ENCODE data around the gene NR6A1. TPM values are rescaled to one million over a fixed set of nuclear protein-coding genes. Genes with fewer than 3 reads are reported as not detected.

Gene NR6A1
- total and polyA plus RNA-seq, 2 of the 8 experiments (the other 6 are each of a cell fraction or from before 2014, with no cell fraction given) = 93.2 to 237 TPM

GRCh38 chr9:124661271-124661670 is 109.8 kb downstream of the NR6A1 start (continued):
- TF ChIP-seq, protein P1, sequence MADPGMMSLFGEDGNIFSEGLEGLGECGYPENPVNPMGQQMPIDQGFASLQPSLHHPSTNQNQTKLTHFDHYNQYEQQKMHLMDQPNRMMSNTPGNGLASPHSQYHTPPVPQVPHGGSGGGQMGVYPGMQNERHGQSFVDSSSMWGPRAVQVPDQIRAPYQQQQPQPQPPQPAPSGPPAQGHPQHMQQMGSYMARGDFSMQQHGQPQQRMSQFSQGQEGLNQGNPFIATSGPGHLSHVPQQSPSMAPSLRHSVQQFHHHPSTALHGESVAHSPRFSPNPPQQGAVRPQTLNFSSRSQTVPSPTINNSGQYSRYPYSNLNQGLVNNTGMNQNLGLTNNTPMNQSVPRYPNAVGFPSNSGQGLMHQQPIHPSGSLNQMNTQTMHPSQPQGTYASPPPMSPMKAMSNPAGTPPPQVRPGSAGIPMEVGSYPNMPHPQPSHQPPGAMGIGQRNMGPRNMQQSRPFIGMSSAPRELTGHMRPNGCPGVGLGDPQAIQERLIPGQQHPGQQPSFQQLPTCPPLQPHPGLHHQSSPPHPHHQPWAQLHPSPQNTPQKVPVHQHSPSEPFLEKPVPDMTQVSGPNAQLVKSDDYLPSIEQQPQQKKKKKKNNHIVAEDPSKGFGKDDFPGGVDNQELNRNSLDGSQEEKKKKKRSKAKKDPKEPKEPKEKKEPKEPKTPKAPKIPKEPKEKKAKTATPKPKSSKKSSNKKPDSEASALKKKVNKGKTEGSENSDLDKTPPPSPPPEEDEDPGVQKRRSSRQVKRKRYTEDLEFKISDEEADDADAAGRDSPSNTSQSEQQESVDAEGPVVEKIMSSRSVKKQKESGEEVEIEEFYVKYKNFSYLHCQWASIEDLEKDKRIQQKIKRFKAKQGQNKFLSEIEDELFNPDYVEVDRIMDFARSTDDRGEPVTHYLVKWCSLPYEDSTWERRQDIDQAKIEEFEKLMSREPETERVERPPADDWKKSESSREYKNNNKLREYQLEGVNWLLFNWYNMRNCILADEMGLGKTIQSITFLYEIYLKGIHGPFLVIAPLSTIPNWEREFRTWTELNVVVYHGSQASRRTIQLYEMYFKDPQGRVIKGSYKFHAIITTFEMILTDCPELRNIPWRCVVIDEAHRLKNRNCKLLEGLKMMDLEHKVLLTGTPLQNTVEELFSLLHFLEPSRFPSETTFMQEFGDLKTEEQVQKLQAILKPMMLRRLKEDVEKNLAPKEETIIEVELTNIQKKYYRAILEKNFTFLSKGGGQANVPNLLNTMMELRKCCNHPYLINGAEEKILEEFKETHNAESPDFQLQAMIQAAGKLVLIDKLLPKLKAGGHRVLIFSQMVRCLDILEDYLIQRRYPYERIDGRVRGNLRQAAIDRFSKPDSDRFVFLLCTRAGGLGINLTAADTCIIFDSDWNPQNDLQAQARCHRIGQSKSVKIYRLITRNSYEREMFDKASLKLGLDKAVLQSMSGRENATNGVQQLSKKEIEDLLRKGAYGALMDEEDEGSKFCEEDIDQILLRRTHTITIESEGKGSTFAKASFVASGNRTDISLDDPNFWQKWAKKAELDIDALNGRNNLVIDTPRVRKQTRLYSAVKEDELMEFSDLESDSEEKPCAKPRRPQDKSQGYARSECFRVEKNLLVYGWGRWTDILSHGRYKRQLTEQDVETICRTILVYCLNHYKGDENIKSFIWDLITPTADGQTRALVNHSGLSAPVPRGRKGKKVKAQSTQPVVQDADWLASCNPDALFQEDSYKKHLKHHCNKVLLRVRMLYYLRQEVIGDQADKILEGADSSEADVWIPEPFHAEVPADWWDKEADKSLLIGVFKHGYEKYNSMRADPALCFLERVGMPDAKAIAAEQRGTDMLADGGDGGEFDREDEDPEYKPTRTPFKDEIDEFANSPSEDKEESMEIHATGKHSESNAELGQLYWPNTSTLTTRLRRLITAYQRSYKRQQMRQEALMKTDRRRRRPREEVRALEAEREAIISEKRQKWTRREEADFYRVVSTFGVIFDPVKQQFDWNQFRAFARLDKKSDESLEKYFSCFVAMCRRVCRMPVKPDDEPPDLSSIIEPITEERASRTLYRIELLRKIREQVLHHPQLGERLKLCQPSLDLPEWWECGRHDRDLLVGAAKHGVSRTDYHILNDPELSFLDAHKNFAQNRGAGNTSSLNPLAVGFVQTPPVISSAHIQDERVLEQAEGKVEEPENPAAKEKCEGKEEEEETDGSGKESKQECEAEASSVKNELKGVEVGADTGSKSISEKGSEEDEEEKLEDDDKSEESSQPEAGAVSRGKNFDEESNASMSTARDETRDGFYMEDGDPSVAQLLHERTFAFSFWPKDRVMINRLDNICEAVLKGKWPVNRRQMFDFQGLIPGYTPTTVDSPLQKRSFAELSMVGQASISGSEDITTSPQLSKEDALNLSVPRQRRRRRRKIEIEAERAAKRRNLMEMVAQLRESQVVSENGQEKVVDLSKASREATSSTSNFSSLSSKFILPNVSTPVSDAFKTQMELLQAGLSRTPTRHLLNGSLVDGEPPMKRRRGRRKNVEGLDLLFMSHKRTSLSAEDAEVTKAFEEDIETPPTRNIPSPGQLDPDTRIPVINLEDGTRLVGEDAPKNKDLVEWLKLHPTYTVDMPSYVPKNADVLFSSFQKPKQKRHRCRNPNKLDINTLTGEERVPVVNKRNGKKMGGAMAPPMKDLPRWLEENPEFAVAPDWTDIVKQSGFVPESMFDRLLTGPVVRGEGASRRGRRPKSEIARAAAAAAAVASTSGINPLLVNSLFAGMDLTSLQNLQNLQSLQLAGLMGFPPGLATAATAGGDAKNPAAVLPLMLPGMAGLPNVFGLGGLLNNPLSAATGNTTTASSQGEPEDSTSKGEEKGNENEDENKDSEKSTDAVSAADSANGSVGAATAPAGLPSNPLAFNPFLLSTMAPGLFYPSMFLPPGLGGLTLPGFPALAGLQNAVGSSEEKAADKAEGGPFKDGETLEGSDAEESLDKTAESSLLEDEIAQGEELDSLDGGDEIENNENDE (IDR thresholded peaks at IDR 0.05; ENCODE audit: insufficient replicate concordance, low read length) = no peak
- TF ChIP-seq YY1 (IDR thresholded peaks at IDR 0.05; ENCODE audit: low read depth, low read length) (no peak), CTBP2 (IDR thresholded peaks at IDR 0.05; ENCODE audit: borderline replicate concordance, insufficient read depth, insufficient read length, low read length) (no peak), BRCA1 (IDR thresholded peaks at IDR 0.05; ENCODE audit: low read depth, low read length) (no peak), KDM4A (IDR thresholded peaks at IDR 0.05; ENCODE audit: low read depth, low read length, severe bottlenecking) (no peak), PHF8 (conservative IDR thresholded peaks at IDR 0.05; ENCODE audit: low read depth, low read length) (no peak), ASH2L (IDR thresholded peaks at IDR 0.05; ENCODE audit: low read length) (no peak), JUN (IDR thresholded peaks at IDR 0.05; ENCODE audit: low read depth, low read length) (no peak), HDAC6 (IDR thresholded peaks at IDR 0.05; ENCODE audit: low read depth, low read length) (no peak)
- TF ChIP-seq, protein P2, sequence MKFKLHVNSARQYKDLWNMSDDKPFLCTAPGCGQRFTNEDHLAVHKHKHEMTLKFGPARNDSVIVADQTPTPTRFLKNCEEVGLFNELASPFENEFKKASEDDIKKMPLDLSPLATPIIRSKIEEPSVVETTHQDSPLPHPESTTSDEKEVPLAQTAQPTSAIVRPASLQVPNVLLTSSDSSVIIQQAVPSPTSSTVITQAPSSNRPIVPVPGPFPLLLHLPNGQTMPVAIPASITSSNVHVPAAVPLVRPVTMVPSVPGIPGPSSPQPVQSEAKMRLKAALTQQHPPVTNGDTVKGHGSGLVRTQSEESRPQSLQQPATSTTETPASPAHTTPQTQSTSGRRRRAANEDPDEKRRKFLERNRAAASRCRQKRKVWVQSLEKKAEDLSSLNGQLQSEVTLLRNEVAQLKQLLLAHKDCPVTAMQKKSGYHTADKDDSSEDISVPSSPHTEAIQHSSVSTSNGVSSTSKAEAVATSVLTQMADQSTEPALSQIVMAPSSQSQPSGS (IDR thresholded peaks at IDR 0.05; ENCODE audit: low read length) = no peak

All from H1 (cell line).